Measurements from ENCODE around the gene ZDBF2.

GRCh38 chr2:206352571-206352970 lies 78.1 kb downstream of the ZDBF2 start:
- TF ChIP-seq, protein P1, sequence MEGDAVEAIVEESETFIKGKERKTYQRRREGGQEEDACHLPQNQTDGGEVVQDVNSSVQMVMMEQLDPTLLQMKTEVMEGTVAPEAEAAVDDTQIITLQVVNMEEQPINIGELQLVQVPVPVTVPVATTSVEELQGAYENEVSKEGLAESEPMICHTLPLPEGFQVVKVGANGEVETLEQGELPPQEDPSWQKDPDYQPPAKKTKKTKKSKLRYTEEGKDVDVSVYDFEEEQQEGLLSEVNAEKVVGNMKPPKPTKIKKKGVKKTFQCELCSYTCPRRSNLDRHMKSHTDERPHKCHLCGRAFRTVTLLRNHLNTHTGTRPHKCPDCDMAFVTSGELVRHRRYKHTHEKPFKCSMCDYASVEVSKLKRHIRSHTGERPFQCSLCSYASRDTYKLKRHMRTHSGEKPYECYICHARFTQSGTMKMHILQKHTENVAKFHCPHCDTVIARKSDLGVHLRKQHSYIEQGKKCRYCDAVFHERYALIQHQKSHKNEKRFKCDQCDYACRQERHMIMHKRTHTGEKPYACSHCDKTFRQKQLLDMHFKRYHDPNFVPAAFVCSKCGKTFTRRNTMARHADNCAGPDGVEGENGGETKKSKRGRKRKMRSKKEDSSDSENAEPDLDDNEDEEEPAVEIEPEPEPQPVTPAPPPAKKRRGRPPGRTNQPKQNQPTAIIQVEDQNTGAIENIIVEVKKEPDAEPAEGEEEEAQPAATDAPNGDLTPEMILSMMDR (IDR thresholded peaks at IDR 0.05) = no peak
- TF ChIP-seq EZH2 (IDR thresholded peaks at IDR 0.05; ENCODE audit: borderline replicate concordance, insufficient read depth, low read depth, low read length, poor library complexity, severe bottlenecking) = no peak

Data from B cell (primary cell).